GM23338 (cell line): ENCODE measurements around the gene HLA-DQB2. TPM values are rescaled to one million over a fixed set of nuclear protein-coding genes. Genes with fewer than 3 reads are reported as not detected.

Experiments
- CREB1 ChIP-seq: fragments of 250-450 bp; sonication (Bioruptor Pico); IDR thresholded peaks from 2 replicates; pipeline ENCODE4 v1.5.0; 2020; ENCODE audit warnings: low read depth, mild to moderate bottlenecking, moderate library complexity
- CTCF ChIP-seq, 2 experiments: fragments of 200-600 bp in 1 of 2; sonication (generic) in 1 of 2; conservative IDR thresholded peaks; 2 replicates each; pipeline versions ENCODE4 v1.5.1 to v1.6.1; 2016 to 2017; ENCODE audit warnings: antibody characterized with exemption in 2 of 2, low read depth in 2 of 2, mild to moderate bottlenecking in 2 of 2, moderate library complexity in 1 of 2
- EZH2phosphoT487 ChIP-seq: fragments of 200-600 bp; sonication (generic); IDR thresholded peaks from one replicate; pipeline ENCODE4 v1.8.1; 2018; ENCODE audit warnings: antibody characterized with exemption; ENCODE audit not compliant: unreplicated experiment
- STAT1 ChIP-seq: IDR thresholded peaks from one replicate; pipeline ENCODE4 v1.6.1; 2016; ENCODE audit warnings: antibody characterized with exemption; ENCODE audit not compliant: unreplicated experiment
- ZNF114 ChIP-seq: fragments of 250-450 bp; sonication (Bioruptor Pico); IDR thresholded peaks from 2 replicates; pipeline ENCODE4 v1.5.0; 2020; ENCODE audit warnings: mild to moderate bottlenecking, moderate library complexity
- ZNF331 ChIP-seq: fragments of 250-450 bp; sonication (Bioruptor Pico); IDR thresholded peaks from 2 replicates; pipeline ENCODE4 v1.5.0; 2020; ENCODE audit warnings: low read depth, mild to moderate bottlenecking, moderate library complexity
- ZNF462 ChIP-seq: fragments of 250-450 bp; sonication (Bioruptor Pico); IDR thresholded peaks from 2 replicates; pipeline ENCODE4 v1.5.0; 2020; ENCODE audit warnings: mild to moderate bottlenecking, moderate library complexity
- microRNA-seq: library from miRNA; unstranded; fragments of <30 nt; microRNA quantifications from one replicate; pipeline ENCODE4, GENCODE V29; 2017
- polyA plus RNA-seq: library from polyadenylated mRNA; unstranded; fragments of >200 nt; fragmentation: Nextera tagmentation; extraction: Ambion mirVana; gene quantifications from 2 replicates; pipeline ENCODE4 v1.2.1, GENCODE V29; 2016
- small RNA-seq: library from RNA; depleted of rRNA; stranded (forward); fragments of <200 nt; gene quantifications from one replicate; pipeline ENCODE3, GENCODE V24; 2014; ENCODE audit warnings: low replicate concordance
- total RNA-seq: library from RNA; depleted of rRNA; stranded (reverse); fragments of >200 nt; shearing (Covaris generic); gene quantifications from 2 replicates; pipeline ENCODE4 v1.2.3, GENCODE V29; 2014; rRNA removed

The HLA-DQB2 gene
- total and polyA plus RNA-seq, 2 experiments from 2014 or later: not detected

GRCh38 chr6:32709625-32710024 lies 53.7 kb downstream of the HLA-DQB2 start (continued):
- TF ChIP-seq ZNF462 (no peak), CREB1 (CRISPR knock-in tag) (no peak), ZNF114 (CRISPR knock-in tag) (no peak), STAT1 (no peak), EZH2phosphoT487 (no peak), CTCF (conservative IDR thresholded peaks at IDR 0.05; ENCODE audit: low read depth in 2 of 2) (no peak), ZNF331 (no peak)

Small RNA genes lying within 50 kb of the gene (microRNA-seq; reads per million reads assigned to microRNA genes)
- not detected for gene MIR3135B

Small RNA genes lying within 50 kb of the gene (small RNA-seq; reads per million reads assigned to genes)
- gene MIR3135B: not detected

Other genes starting within 250 kb of the HLA-DQB2 start
- gene HLA-DRB5, start 233.2 kb downstream of the HLA-DQB2 start, total RNA-seq: not detected in 2 replicates
- not detected in 2 replicates for gene HLA-DRB5, start 233.2 kb downstream of the HLA-DQB2 start, polyA plus RNA-seq
- gene HLA-DRB1, start 173.7 kb downstream of the HLA-DQB2 start, total RNA-seq: 0.38 and 0.74 TPM in 2 replicates
- 1.5 and 2.7 TPM in 2 replicates for gene HLA-DRB1, start 173.7 kb downstream of the HLA-DQB2 start, polyA plus RNA-seq
- not detected in 2 replicates for gene HLA-DQA1, start 126.1 kb downstream of the HLA-DQB2 start, total RNA-seq
- gene HLA-DQA1, start 126.1 kb downstream of the HLA-DQB2 start, polyA plus RNA-seq: 0.42 and 0.49 TPM in 2 replicates
- gene HLA-DQB1, start 96.9 kb downstream of the HLA-DQB2 start, total RNA-seq: 4.6 and 5.7 TPM in 2 replicates
- 6.5 and 17.3 TPM in 2 replicates for gene HLA-DQB1, start 96.9 kb downstream of the HLA-DQB2 start, polyA plus RNA-seq
- not detected in 2 replicates for gene HLA-DQA2, start 22.1 kb downstream of the HLA-DQB2 start, total RNA-seq
- not detected in 2 replicates for gene HLA-DQA2, start 22.1 kb downstream of the HLA-DQB2 start, polyA plus RNA-seq
- gene HLA-DOB, start 53.5 kb upstream of the HLA-DQB2 start, total RNA-seq: 0.23 TPM in 1 of 2 replicates, not detected in the other
- not detected in 2 replicates for gene HLA-DOB, start 53.5 kb upstream of the HLA-DQB2 start, polyA plus RNA-seq
- gene TAP2, start 75.2 kb upstream of the HLA-DQB2 start, total RNA-seq: 9.5 and 102 TPM in 2 replicates
- 3.4 and 4.9 TPM in 2 replicates for gene TAP2, start 75.2 kb upstream of the HLA-DQB2 start, polyA plus RNA-seq
- gene PSMB8, start 80.5 kb upstream of the HLA-DQB2 start, total RNA-seq: 16.5 and 20.2 TPM in 2 replicates
- 27.1 and 27.6 TPM in 2 replicates for gene PSMB8, start 80.5 kb upstream of the HLA-DQB2 start, polyA plus RNA-seq
- gene TAP1, start 90.2 kb upstream of the HLA-DQB2 start, total RNA-seq: 16.5 and 22.0 TPM in 2 replicates
- gene TAP1, start 90.2 kb upstream of the HLA-DQB2 start, polyA plus RNA-seq: 13.8 and 14.2 TPM in 2 replicates
- 2.8 TPM in 1 of 2 replicates, not detected in the other for gene PSMB9, start 90.7 kb upstream of the HLA-DQB2 start, total RNA-seq
- gene PSMB9, start 90.7 kb upstream of the HLA-DQB2 start, polyA plus RNA-seq: 5.5 and 6.2 TPM in 2 replicates
- 1.3 and 1.6 TPM in 2 replicates for gene HLA-DMB, start 177.5 kb upstream of the HLA-DQB2 start, total RNA-seq
- gene HLA-DMB, start 177.5 kb upstream of the HLA-DQB2 start, polyA plus RNA-seq: 0.70 and 1.4 TPM in 2 replicates
- 3.5 and 5.2 TPM in 2 replicates for gene HLA-DMA, start 189.6 kb upstream of the HLA-DQB2 start, total RNA-seq
- 6.2 and 8.1 TPM in 2 replicates for gene HLA-DMA, start 189.6 kb upstream of the HLA-DQB2 start, polyA plus RNA-seq
- 169 and 182 TPM in 2 replicates for gene BRD2, start 205.1 kb upstream of the HLA-DQB2 start, total RNA-seq
- gene BRD2, start 205.1 kb upstream of the HLA-DQB2 start, polyA plus RNA-seq: 81.9 and 84.9 TPM in 2 replicates
- gene HLA-DOA, start 246.1 kb upstream of the HLA-DQB2 start, total RNA-seq: 30.5 and 34.2 TPM in 2 replicates
- 4.8 TPM in 2 replicates for gene HLA-DOA, start 246.1 kb upstream of the HLA-DQB2 start, polyA plus RNA-seq